Left renal pelvis (tissue), 4 donors: ENCODE results near the gene CTBS. TPM values are rescaled to one million over a fixed set of nuclear protein-coding genes. Genes with fewer than 3 reads are reported as not detected.
"Not testable (repeated sequence)": the region's sequence is repeated elsewhere in the genome, so short reads cannot be mapped to it uniquely, and the experiment has no call there.

Source experiments
- DNase-seq, 4 donors: peaks; one replicate each; pipeline ENCODE4 v3.0.0-alpha.2; 2013; ENCODE audit warnings: low read depth in 4 of 4, low spot score in 3 of 4
- polyA plus RNA-seq, 4 donors: library from polyadenylated mRNA; unstranded; fragments of 120-200 nt; gene quantifications; one replicate each; pipeline ENCODE4 v1.2.1, GENCODE V29; 2013; ENCODE audit not compliant: insufficient read length in 4 of 4

CTBS gene
- polyA plus RNA-seq, 4 donors = 17.6 to 28.3 (median 25.1) TPM

DNA sequence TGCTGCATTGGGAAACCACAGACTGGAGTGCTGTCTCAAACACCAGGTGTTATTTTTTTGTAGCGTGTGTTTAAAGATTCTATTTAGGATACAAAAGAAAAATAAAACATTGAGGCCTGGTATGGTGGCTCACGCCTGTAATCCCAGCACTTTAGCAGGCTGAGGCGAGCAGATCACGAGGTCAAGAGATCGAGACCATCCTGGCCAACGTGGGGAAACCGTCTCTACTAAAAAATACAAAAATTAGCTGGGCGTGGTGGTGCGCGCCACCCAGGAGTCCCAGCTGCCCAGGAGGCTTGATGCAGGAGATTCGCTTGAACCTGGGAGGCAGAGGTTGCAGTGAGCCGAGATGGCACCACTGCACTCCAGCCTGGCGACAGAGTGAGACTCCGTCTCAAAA is 66.4 kb downstream of the CTBS start:
- not testable (repeated sequence) for DNase-seq

DNA sequence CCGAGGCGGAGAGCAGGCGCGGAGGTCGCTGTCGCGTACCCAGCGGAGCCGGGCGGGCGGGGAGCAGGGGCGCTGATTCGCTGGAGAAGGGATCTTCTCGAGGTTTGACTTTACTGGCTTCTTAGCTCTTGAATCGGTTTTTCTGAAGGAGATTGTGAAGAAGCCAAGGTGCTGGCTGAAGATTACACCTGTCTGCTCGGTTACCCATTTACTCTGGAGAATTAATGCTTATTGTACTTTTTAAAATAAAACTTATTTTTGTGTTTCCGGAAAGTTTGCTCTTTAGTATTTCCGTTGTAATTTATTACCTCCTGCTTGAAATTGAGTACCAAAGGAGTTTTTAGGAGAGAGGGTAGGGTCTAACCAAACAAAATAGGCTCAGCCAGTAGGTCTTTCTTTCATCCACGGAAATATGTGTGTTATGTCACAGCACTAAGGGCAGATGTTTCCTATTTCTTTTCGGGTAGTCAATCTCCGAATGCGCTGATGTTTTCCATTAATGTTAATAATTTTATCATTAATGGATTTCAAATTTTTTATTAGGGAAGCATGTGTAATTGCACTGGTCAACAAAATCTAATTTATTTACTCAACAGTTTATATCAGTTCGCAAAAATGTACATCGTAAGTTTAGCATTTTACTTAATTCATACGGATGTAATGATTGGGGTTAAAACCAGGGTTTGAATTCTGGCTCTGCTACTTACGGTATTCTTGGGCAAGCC is 67.3 kb downstream of the CTBS start:
- DNase-seq = peak in 2 of 4 donors; percentile 1 to 3

GRCh38 chr1:84506002-84506728 is 68.1 kb downstream of the CTBS start, which contains the start of the genes GNG5 and SPATA1:
Gene GNG5, minus strand, starts transcription at chr1:84506581. Its CDS starts 490 bp downstream, at chr1:84506091.
Gene SPATA1, plus strand, starts transcription at chr1:84506386. Its CDS starts 9,974 bp downstream, at chr1:84516360.
- peak; percentile 92 to 96 (median 94) for DNase-seq

GRCh38 chr1:84505493-84506001 is 68.7 kb downstream of the CTBS start:
- DNase-seq = peak in 2 of 4 donors; percentile 45 to 59

- DNase-seq = peak in 3 of 4 donors; percentile 3 to 18 (median 9)
Observed at GRCh38 chr1:84504580-84505492, 69.4 kb downstream of the CTBS start.

DNA sequence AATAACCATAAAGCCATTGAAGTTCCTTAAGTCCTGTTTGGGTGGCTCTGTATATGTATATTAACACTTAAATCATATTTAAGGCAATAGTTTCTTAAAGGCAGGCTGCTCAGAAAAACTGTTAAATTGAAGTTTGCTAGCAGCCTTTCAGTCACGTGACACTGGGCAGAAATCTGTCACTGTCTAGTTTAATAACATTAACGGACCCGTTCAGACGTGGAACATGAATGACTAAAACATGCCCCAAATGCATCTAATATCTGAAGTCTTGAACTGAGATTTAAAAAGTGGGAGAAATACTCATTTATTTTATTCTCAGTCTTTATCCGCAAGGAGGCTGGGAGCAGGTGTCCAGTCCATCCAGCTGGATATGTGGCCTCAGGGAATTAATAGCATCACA is 71.3 kb downstream of the CTBS start:
- no peak for DNase-seq

Other genes starting within 250 kb of the CTBS start
- under 1 TPM in 1 of 4 donors, not detected in 3; 0.18 TPM for gene DNASE2B, start 176.0 kb downstream of the CTBS start, polyA plus RNA-seq
- gene RPF1, start 95.2 kb downstream of the CTBS start, polyA plus RNA-seq = 10 to 100 TPM; 35.2 to 55.9 (median 45.5) TPM
- gene SPATA1, start 68.1 kb downstream of the CTBS start, polyA plus RNA-seq = 1 to 10 TPM; 1.4 to 3.1 (median 1.6) TPM
- 100 to 1,000 TPM; 115 to 224 (median 163) TPM for gene GNG5, start 67.9 kb downstream of the CTBS start, polyA plus RNA-seq
- gene SSX2IP, start 116.0 kb upstream of the CTBS start, polyA plus RNA-seq = 10 to 100 TPM; 21.3 to 41.4 (median 38.9) TPM